Bronchial epithelial cell (primary cell): Measurements from ENCODE around the gene RABGAP1L. TPM values are rescaled to one million over a fixed set of nuclear protein-coding genes. Genes with fewer than 3 reads are reported as not detected.

Experiments used
- DNase-seq: peaks from one replicate; pipeline ENCODE4 v3.0.0-alpha.2; 2010; ENCODE audit warnings: low read depth
- FAIRE-seq: peaks from 2 replicates; lab custom pipeline; 2011; peaks lifted over from hg19 to GRCh38; lab: Jason Lieb, UNC
- H3K27me3 ChIP-seq: 2 replicates; pipeline ENCODE4 v1.5.1; 2011; ENCODE audit warnings: low read length; ENCODE audit not compliant: control insufficient read depth, insufficient read depth
- H3K36me3 ChIP-seq: 2 replicates; pipeline ENCODE4 v1.5.1; 2011; ENCODE audit warnings: low read length; ENCODE audit not compliant: control insufficient read depth, insufficient read depth
- H3K4me3 ChIP-seq: 2 replicates; pipeline ENCODE4 v1.5.1; 2011; ENCODE audit warnings: mild to moderate bottlenecking, low read depth, low read length, control low read depth
- CTCF ChIP-seq: IDR thresholded peaks from 2 replicates; pipeline ENCODE4 v1.5.1; 2011; ENCODE audit warnings: mild to moderate bottlenecking, moderate library complexity, low read length, control low read depth, inconsistent platforms; ENCODE audit not compliant: insufficient read depth, severe bottlenecking
- total RNA-seq: library from RNA; depleted of rRNA; stranded (reverse); fragments of >200 nt; gene quantifications from 2 replicates; pipeline ENCODE4 v1.2.1, GENCODE V29; 2014

RABGAP1L gene
- total RNA-seq, 1 donor from 2014 or later = 37.4 TPM

GRCh38 chr1:174273776-174274175 lies 114.5 kb downstream of the RABGAP1L start:
- DNase-seq = no peak
- no peak for FAIRE-seq

GRCh38 chr1:174274452-174274851 lies 115.1 kb downstream of the RABGAP1L start:
- DNase-seq (no peak), FAIRE-seq (no peak)
- no peak for TF ChIP-seq CTCF
- H3K36me3 ChIP-seq = no peaks in the 10 kb centered on the region
- H3K27me3 ChIP-seq = no peaks in the 10 kb centered on the region
- H3K4me3 ChIP-seq = no peak overlapping the region

More at GRCh38 chr1:174273776-174274175, 114.5 kb downstream of the RABGAP1L start:
- Histone ChIP-seq H3K4me3 (no peak overlapping the region), H3K27me3 (no peaks in the 10 kb centered on the region), H3K36me3 (no peaks in the 10 kb centered on the region)
- TF ChIP-seq CTCF = no peak

GRCh38 chr1:174274884-174275283 lies 115.6 kb downstream of the RABGAP1L start:
- no peak for FAIRE-seq
- DNase-seq = no peak
- no peaks in the 10 kb centered on the region for H3K36me3 ChIP-seq
- no peak for TF ChIP-seq CTCF
- H3K4me3 ChIP-seq = no peak overlapping the region
- no peaks in the 10 kb centered on the region for H3K27me3 ChIP-seq

GRCh38 chr1:174276087-174276486 lies 116.8 kb downstream of the RABGAP1L start:
- FAIRE-seq (no peak), DNase-seq (no peak)
- TF ChIP-seq CTCF = no peak
- Histone ChIP-seq H3K36me3 (no peaks in the 10 kb centered on the region), H3K4me3 (no peak overlapping the region), H3K27me3 (no peaks in the 10 kb centered on the region)

GRCh38 chr1:174284052-174284451 lies 124.7 kb downstream of the RABGAP1L start:
- no peak for FAIRE-seq
- Histone ChIP-seq H3K27me3 (no peaks in the 10 kb centered on the region), H3K36me3 (no peaks in the 10 kb centered on the region), H3K4me3 (no peak overlapping the region)
- TF ChIP-seq CTCF = no peak
- DNase-seq = no peak

GRCh38 chr1:174286042-174286441 lies 126.7 kb downstream of the RABGAP1L start:
- no peaks in the 10 kb centered on the region for H3K27me3 ChIP-seq
- no peaks in the 10 kb centered on the region for H3K36me3 ChIP-seq
- no peak overlapping the region for H3K4me3 ChIP-seq
- no peak for DNase-seq
- TF ChIP-seq CTCF = no peak
- FAIRE-seq = no peak
